HepG2 (cell line): Measurements from ENCODE around the gene KCNB1.

Source experiments
- EZH2 ChIP-seq: conservative IDR thresholded peaks from 2 replicates; pipeline ENCODE4 v1.6.1; 2012; ENCODE audit warnings: mild to moderate bottlenecking, low read depth, low read length, moderate library complexity
- GABPA ChIP-seq, 2 experiments: IDR thresholded peaks; 2 replicates each; pipeline ENCODE4 v1.6.1; 2011 to 2016; ENCODE audit warnings: low read depth in 2 of 2, low read length in 1 of 2, missing biosample characterization in 1 of 2, missing genetic modification characterization in 1 of 2
- GTF2F1 ChIP-seq: fragments of 150-350 bp; IDR thresholded peaks from 2 replicates; pipeline ENCODE4 v1.6.1; 2014; ENCODE audit warnings: low read length
- POLR2A ChIP-seq, 2 experiments: IDR thresholded peaks; 2 replicates each; pipeline ENCODE4 v1.6.1; 2011; ENCODE audit warnings: low read depth in 2 of 2, low read length in 2 of 2, mild to moderate bottlenecking in 1 of 2, moderate library complexity in 1 of 2; ENCODE audit not compliant: insufficient read depth in 1 of 2
- SIN3A ChIP-seq: IDR thresholded peaks from 2 replicates; pipeline ENCODE4 v1.6.1; 2011; ENCODE audit warnings: low read depth, mild to moderate bottlenecking, control low read depth, low read length, borderline replicate concordance
- ZNF776 ChIP-seq: sonication (generic); formaldehyde crosslinking; IDR thresholded peaks from 2 replicates; pipeline ENCODE4 v1.4.0; 2020; ENCODE audit warnings: mild to moderate bottlenecking, missing genetic modification reagents
- TF ChIP-seq, protein P1 (sequence below), 2 experiments: IDR thresholded peaks; 2 replicates each; pipeline ENCODE4 v1.6.1; 2011 to 2012; ENCODE audit warnings: low read length in 2 of 2, borderline replicate concordance in 1 of 2, low read depth in 1 of 2, mild to moderate bottlenecking in 1 of 2, moderate library complexity in 1 of 2
- TF ChIP-seq, protein P2 (sequence below): fragments of 450-650 bp; IDR thresholded peaks from 2 replicates; pipeline ENCODE4 v1.6.1; 2017; ENCODE audit warnings: mild to moderate bottlenecking

DNA sequence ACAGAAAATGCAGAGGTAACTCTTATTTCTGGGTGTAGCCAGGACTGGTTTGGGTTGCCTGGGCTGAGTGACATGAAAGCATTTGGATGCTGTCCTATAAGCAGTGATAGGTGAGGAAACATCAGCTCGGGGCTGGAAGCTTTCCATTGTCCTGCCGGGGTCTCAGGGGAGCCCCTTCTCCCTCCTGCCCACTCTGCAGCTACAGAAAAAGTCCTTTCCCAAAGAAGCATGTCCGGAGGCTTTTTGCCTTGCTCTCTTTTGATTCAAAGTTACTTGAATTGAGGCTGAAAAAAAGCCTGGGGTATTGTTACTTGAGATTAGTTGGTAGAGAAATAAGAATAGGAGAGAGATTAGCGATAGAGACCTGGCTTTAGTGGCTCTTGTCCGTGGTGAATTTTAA lies 113.9 kb downstream of the KCNB1 start:
- TF ChIP-seq, protein P1, sequence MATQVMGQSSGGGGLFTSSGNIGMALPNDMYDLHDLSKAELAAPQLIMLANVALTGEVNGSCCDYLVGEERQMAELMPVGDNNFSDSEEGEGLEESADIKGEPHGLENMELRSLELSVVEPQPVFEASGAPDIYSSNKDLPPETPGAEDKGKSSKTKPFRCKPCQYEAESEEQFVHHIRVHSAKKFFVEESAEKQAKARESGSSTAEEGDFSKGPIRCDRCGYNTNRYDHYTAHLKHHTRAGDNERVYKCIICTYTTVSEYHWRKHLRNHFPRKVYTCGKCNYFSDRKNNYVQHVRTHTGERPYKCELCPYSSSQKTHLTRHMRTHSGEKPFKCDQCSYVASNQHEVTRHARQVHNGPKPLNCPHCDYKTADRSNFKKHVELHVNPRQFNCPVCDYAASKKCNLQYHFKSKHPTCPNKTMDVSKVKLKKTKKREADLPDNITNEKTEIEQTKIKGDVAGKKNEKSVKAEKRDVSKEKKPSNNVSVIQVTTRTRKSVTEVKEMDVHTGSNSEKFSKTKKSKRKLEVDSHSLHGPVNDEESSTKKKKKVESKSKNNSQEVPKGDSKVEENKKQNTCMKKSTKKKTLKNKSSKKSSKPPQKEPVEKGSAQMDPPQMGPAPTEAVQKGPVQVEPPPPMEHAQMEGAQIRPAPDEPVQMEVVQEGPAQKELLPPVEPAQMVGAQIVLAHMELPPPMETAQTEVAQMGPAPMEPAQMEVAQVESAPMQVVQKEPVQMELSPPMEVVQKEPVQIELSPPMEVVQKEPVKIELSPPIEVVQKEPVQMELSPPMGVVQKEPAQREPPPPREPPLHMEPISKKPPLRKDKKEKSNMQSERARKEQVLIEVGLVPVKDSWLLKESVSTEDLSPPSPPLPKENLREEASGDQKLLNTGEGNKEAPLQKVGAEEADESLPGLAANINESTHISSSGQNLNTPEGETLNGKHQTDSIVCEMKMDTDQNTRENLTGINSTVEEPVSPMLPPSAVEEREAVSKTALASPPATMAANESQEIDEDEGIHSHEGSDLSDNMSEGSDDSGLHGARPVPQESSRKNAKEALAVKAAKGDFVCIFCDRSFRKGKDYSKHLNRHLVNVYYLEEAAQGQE (IDR thresholded peaks at IDR 0.05; ENCODE audit: borderline replicate concordance in 1 of 2, low read depth in 1 of 2, low read length in 2 of 2), result no peak
- TF ChIP-seq SIN3A (no peak), GABPA (IDR thresholded peaks at IDR 0.05; ENCODE audit: low read depth, low read length) (no peak), GABPA (CRISPR knock-in tag; IDR thresholded peaks at IDR 0.05; ENCODE audit: low read depth) (no peak), GTF2F1 (no peak), EZH2 (no peak), ZNF776 (CRISPR knock-in tag) (no peak), POLR2A (IDR thresholded peaks at IDR 0.05; ENCODE audit: insufficient read depth in 1 of 2, low read depth in 2 of 2, low read length in 2 of 2) (no peak)
- TF ChIP-seq, protein P2, sequence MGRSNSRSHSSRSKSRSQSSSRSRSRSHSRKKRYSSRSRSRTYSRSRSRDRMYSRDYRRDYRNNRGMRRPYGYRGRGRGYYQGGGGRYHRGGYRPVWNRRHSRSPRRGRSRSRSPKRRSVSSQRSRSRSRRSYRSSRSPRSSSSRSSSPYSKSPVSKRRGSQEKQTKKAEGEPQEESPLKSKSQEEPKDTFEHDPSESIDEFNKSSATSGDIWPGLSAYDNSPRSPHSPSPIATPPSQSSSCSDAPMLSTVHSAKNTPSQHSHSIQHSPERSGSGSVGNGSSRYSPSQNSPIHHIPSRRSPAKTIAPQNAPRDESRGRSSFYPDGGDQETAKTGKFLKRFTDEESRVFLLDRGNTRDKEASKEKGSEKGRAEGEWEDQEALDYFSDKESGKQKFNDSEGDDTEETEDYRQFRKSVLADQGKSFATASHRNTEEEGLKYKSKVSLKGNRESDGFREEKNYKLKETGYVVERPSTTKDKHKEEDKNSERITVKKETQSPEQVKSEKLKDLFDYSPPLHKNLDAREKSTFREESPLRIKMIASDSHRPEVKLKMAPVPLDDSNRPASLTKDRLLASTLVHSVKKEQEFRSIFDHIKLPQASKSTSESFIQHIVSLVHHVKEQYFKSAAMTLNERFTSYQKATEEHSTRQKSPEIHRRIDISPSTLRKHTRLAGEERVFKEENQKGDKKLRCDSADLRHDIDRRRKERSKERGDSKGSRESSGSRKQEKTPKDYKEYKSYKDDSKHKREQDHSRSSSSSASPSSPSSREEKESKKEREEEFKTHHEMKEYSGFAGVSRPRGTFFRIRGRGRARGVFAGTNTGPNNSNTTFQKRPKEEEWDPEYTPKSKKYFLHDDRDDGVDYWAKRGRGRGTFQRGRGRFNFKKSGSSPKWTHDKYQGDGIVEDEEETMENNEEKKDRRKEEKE, result no peak
